Hepatocyte (in vitro differentiated cells): ENCODE data around the gene TERB2.

Experiments used
- EZH2 ChIP-seq: fragments of 200-600 bp; sonication (generic); IDR thresholded peaks from 2 replicates; pipeline ENCODE4 v1.6.1; 2016; ENCODE audit warnings: antibody characterized with exemption, mild to moderate bottlenecking, borderline replicate concordance
- EZH2phosphoT487 ChIP-seq: fragments of 200-600 bp; sonication (generic); IDR thresholded peaks from one replicate; pipeline ENCODE4 v1.6.1; 2018; ENCODE audit warnings: antibody characterized with exemption, mild to moderate bottlenecking, low read depth, moderate library complexity; ENCODE audit not compliant: unreplicated experiment, severe bottlenecking
- TF ChIP-seq, protein P1 (sequence below): fragments of 200-600 bp; sonication (generic); IDR thresholded peaks from 2 replicates; pipeline ENCODE4 v1.5.1; 2016; ENCODE audit warnings: antibody characterized with exemption, mild to moderate bottlenecking; ENCODE audit not compliant: poor library complexity

DNA sequence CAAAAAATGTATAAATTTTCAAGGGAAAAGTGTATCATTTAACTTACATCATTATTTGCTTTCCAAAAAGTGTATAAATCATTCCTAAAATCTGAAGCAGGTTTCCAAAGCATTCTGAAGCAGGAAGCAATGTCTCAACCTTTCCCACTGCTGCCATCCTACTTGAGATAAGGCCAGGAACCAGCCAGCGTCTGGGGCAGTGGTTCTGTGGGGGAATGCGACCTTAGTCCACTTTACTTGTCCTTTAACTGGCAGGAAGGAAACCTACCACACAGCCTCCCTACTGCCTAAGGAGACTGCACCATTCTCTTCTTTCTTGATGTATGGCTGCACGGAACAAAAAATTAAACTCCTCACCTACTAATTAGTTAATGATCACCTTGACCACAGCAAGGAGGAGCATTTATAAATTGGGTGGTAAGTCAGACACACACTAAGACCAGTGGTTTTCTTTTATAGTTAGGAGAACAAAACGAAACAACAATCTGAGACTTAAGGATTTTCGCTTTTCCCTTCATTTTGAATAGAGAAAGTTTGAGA lies 70.2 kb downstream of the TERB2 start:
- TF ChIP-seq EZH2 (no peak), EZH2phosphoT487 (no peak)
- TF ChIP-seq, protein P1, sequence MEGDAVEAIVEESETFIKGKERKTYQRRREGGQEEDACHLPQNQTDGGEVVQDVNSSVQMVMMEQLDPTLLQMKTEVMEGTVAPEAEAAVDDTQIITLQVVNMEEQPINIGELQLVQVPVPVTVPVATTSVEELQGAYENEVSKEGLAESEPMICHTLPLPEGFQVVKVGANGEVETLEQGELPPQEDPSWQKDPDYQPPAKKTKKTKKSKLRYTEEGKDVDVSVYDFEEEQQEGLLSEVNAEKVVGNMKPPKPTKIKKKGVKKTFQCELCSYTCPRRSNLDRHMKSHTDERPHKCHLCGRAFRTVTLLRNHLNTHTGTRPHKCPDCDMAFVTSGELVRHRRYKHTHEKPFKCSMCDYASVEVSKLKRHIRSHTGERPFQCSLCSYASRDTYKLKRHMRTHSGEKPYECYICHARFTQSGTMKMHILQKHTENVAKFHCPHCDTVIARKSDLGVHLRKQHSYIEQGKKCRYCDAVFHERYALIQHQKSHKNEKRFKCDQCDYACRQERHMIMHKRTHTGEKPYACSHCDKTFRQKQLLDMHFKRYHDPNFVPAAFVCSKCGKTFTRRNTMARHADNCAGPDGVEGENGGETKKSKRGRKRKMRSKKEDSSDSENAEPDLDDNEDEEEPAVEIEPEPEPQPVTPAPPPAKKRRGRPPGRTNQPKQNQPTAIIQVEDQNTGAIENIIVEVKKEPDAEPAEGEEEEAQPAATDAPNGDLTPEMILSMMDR, result no peak
